Ishikawa (cell line): ENCODE results near the gene PDE1C.

Experiments used
- CEBPB ChIP-seq: IDR thresholded peaks from 2 replicates; pipeline ENCODE4 v1.6.1; 2012
- CREB1 ChIP-seq: IDR thresholded peaks from 2 replicates; pipeline ENCODE4 v1.6.1; 2012; ENCODE audit warnings: low read depth
- EGR1 ChIP-seq: IDR thresholded peaks from 2 replicates; pipeline ENCODE4 v1.6.1; 2012
- EP300 ChIP-seq: IDR thresholded peaks from 2 replicates; pipeline ENCODE4 v1.6.1; 2012; ENCODE audit warnings: borderline replicate concordance
- MAX ChIP-seq: IDR thresholded peaks from 2 replicates; pipeline ENCODE4 v1.6.1; 2012
- REST ChIP-seq: IDR thresholded peaks from 2 replicates; pipeline ENCODE4 v1.6.1; 2012; ENCODE audit warnings: low read depth, mild to moderate bottlenecking
- TEAD4 ChIP-seq: IDR thresholded peaks from 2 replicates; pipeline ENCODE4 v1.6.1; 2012
- USF1 ChIP-seq: IDR thresholded peaks from 2 replicates; pipeline ENCODE4 v1.6.1; 2012
- YY1 ChIP-seq: IDR thresholded peaks from 2 replicates; pipeline ENCODE4 v1.6.1; 2012; ENCODE audit warnings: low read depth

- TF ChIP-seq EGR1 (no peak), CEBPB (no peak), EP300 (no peak), YY1 (no peak), USF1 (no peak), MAX (no peak), TEAD4 (no peak), CREB1 (no peak), REST (no peak)
Observed at GRCh38 chr7:31811650-31812461, 258.4 kb downstream of the PDE1C start.
